ENCODE results near the gene GRIN2A. TPM values are rescaled to one million over a fixed set of nuclear protein-coding genes. Genes with fewer than 3 reads are reported as not detected.

Gene GRIN2A
- total and polyA plus RNA-seq, 2 of the 8 experiments (the other 6 are each of a cell fraction or from before 2014, with no cell fraction given), result 0.18 to 1.8 TPM

GRCh38 chr16:10097271-10097670 is 85.0 kb downstream of the GRIN2A start:
- Histone ChIP-seq H3K9me3 (ENCODE audit: insufficient read depth in 2 of 2, low read depth in 1 of 2, low read length in 1 of 2) (peaks cover 3 to 10% of the 10 kb centered on the region in 2 experiments; a peak in 1 of 4 replicates), H3K23ac (ENCODE audit: insufficient read length) (no peak overlapping the region), H2BK20ac (ENCODE audit: low read length) (no peak overlapping the region), H2AFZ (ENCODE audit: low read length) (no peak overlapping the region), H3K79me2 (ENCODE audit: control insufficient read depth in 1 of 2, insufficient read depth in 2 of 2, low read length in 2 of 2) (no peaks in the 10 kb centered on the region), H3K79me1 (ENCODE audit: low read depth, low read length) (no peaks in the 10 kb centered on the region), H4K20me1 (replicated peaks in 1 of 2; ENCODE audit: control insufficient read depth in 1 of 2, insufficient read depth in 2 of 2, low read length in 2 of 2) (no peaks in the 10 kb centered on the region), H3K4me2 (ENCODE audit: insufficient read depth in 1 of 2, low read depth in 2 of 2, low read length in 2 of 2) (no peak overlapping the region), H2BK15ac (ENCODE audit: low read length) (no peak overlapping the region), H2BK5ac (ENCODE audit: low read depth, low read length) (no peak overlapping the region), H2BK120ac (replicated peaks; ENCODE audit: low read depth, low read length) (no peak overlapping the region), H3K4ac (replicated peaks; ENCODE audit: insufficient read length, low read depth, low read length) (no peak overlapping the region), H3K36me3 (ENCODE audit: control insufficient read depth in 2 of 4, insufficient read depth in 4 of 4, low read length in 3 of 4) (no peaks in the 10 kb centered on the region), H3K27me3 (replicated peaks in 1 of 4; ENCODE audit: control insufficient read depth in 3 of 4, extremely low read depth in 1 of 4, insufficient read depth in 3 of 4, low read length in 3 of 4) (peaks cover 0 to 1% (median 0%) of the 10 kb centered on the region in 4 experiments; a peak in 1 of 7 replicates), H3K4me1 (replicated peaks in 1 of 4; ENCODE audit: control insufficient read depth in 3 of 4, insufficient read depth in 4 of 4, low read length in 3 of 4) (no peaks in the 10 kb centered on the region), H2AK5ac (ENCODE audit: low read depth, low read length) (no peak overlapping the region), H3K14ac (ENCODE audit: insufficient read length) (no peak overlapping the region), H3K9ac (replicated peaks in 1 of 4; ENCODE audit: extremely low read depth in 1 of 4, low read depth in 3 of 4, low read length in 3 of 4) (no peak overlapping the region), H3K18ac (ENCODE audit: extremely low read depth, low read length) (no peak overlapping the region), H4K91ac (replicated peaks; ENCODE audit: insufficient read length, low read length) (no peak overlapping the region), H3K56ac (replicated peaks; ENCODE audit: insufficient read length, low read depth, low read length) (no peak overlapping the region), H3K27ac (ENCODE audit: low read depth, low read length) (no peak overlapping the region), H4K5ac (ENCODE audit: insufficient read length, low read depth, low read length) (no peak overlapping the region), H2BK12ac (ENCODE audit: low read depth, low read length) (no peak overlapping the region), H4K8ac (ENCODE audit: extremely low read depth, insufficient read depth, low read length) (no peak overlapping the region), H3K23me2 (ENCODE audit: low read depth, low read length) (no peaks in the 10 kb centered on the region; the same call in 1 of the 2 replicates), H3K4me3 (ENCODE audit: extremely low read depth in 1 of 4, insufficient read depth in 2 of 4, low read depth in 3 of 4, low read length in 4 of 4) (no peak overlapping the region)
- POLR2A ChIA-PET (ENCODE audit: partially characterized antibody), result no interaction called here
- TF ChIP-seq GTF2F1 (IDR thresholded peaks at IDR 0.05; ENCODE audit: borderline replicate concordance, low read depth, low read length), result no peak
- TF ChIP-seq CREB1 (IDR thresholded peaks at IDR 0.05), result no peak
- no peak for TF ChIP-seq TAF7 (optimal IDR thresholded peaks at IDR 0.05; ENCODE audit: borderline replicate concordance, low read depth, low read length)
- no peak for TF ChIP-seq E2F6 (IDR thresholded peaks at IDR 0.05)
- no peak for TF ChIP-seq ATF2 (IDR thresholded peaks at IDR 0.05; ENCODE audit: low read length)
- TF ChIP-seq SIRT6 (IDR thresholded peaks at IDR 0.05; ENCODE audit: low read length), result no peak
- TF ChIP-seq CHD2 (IDR thresholded peaks at IDR 0.05; ENCODE audit: low read length), result no peak
- no peak for TF ChIP-seq RFX5 (IDR thresholded peaks at IDR 0.05; ENCODE audit: borderline replicate concordance, low read depth, low read length)
- no peak for TF ChIP-seq ZNF274 (IDR thresholded peaks at IDR 0.05; ENCODE audit: borderline replicate concordance, extremely low read depth, low read length)
- no peak for TF ChIP-seq SP1 (IDR thresholded peaks at IDR 0.05; ENCODE audit: low read depth, low read length)
- TF ChIP-seq TBP (IDR thresholded peaks at IDR 0.05; ENCODE audit: low read depth, low read length), result no peak
- no peak for TF ChIP-seq SUZ12 (IDR thresholded peaks at IDR 0.05; ENCODE audit: low read length)
- TF ChIP-seq EGR1 (IDR thresholded peaks at IDR 0.05; ENCODE audit: borderline replicate concordance, low read depth, low read length), result no peak
- TF ChIP-seq JUN (IDR thresholded peaks at IDR 0.05; ENCODE audit: low read depth, low read length), result no peak
- DNase-seq (ENCODE audit: low read depth in 1 of 2, low spot score in 2 of 2), result no peak
- 98% methylated on average over 2 of the region's 2 CpGs; no CpG with 5 or more reads in 1 of the 2 experiments for WGBS, 2 experiments (ENCODE audit: extremely low coverage in 1 of 2, insufficient coverage in 1 of 2, insufficient read length in 1 of 2, insufficient replicate concordance in 2 of 2, low coverage in 1 of 2, low lambda C conversion rate in 2 of 2, missing lambda C conversion rate in 1 of 2)
- FAIRE-seq, result no peak
- CTCF ChIA-PET (ENCODE audit: partially characterized antibody), result no interaction called here
